GM18511 (cell line): ENCODE results near the gene KIAA1755.

Experiments used
- ATAC-seq: cut with Tn5 transposase; IDR thresholded peaks from one replicate; pipeline ENCODE4 v1.9.1; 2021; ENCODE audit warnings: mild to moderate bottlenecking, moderate library complexity; ENCODE audit not compliant: unreplicated experiment

The KIAA1755 gene

DNA sequence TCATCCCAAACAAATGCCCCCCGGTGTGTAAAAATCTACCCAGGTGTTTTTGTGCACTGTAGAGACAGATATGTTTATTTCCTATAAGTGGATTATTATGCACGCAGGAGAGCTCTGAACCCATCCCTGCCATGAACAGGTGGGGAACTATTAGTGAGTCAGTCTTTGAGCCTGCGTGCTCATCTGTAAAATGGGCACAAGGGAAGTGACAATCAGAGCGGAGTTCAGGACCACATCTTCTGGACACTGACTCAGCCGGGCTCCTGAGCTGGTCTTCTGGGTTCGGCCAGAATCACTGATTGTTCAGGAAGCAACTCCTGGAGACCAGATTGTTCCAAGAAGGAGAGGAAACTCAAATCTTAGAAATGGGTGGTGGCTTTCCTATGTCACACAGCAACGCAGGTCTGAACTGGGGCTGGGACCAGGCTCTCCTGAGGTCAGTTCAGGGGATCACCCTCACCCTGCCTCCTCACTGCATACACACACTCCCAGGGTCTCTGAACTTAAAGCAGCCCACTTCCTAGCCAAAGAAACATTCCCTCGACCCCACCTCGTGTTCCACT lies 68.1 kb downstream of the KIAA1755 start:
- ATAC-seq: no peak

DNA sequence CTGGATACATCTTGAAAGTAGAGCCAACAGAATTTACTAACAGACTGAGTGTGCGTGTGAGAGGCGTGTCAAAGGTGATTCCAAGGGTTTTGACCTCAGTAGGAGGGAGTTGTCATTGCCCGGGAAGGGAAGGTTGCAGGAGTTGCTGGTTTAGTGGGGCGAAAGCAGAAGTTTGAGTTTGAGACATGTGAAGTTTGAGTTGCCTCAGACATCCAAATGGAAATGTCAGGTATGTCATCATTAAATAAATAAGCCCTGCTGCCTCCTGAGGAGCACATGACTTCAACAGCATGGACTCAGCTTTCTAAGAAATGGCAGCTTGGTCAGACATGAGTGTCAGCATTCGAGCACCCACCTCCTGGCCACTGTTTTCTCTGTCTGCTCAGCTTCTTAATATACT lies 68.9 kb downstream of the KIAA1755 start:
- ATAC-seq: no peak

DNA sequence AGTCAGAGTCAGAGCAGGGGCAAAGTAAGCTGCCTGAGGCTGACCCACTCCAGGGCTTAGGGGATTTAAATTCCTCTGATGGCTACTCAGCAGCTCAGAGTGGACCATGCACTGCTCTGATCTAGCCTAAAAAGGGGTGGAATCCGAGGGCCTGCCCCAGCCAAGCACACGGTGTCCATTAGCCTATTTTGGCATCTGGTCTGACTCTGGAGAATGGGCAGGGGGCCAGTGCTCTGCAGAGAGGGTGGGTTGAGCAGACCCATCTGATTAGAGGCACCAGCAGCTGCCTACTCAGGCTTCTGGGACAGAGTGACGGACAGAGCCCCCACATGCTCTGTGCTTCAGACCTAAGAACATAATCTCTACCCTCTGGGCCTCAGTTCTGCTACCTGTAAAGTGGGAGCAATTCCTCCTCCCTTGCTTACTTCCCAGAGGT lies 69.6 kb downstream of the KIAA1755 start:
- no peak for ATAC-seq

DNA sequence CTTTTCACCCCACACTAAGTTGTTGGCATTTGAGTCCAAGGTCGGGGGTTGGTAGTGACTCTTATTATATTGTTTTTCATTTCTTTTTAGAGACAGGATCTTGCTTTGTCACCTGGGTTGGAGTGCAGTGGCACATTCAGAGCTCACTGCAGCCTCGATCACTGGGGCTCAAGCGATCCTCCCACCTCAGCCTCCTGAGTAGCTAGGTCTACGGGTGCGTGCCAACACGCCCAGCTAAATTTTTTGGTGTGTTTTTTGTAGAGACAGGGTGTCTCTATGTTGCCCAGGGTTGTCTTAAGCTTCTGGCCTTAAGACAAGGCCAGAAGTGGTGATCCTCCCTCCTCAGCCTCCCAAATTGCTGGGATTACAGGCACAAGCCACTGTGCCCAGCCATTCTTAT lies 70.4 kb downstream of the KIAA1755 start:
- no peak for ATAC-seq

DNA sequence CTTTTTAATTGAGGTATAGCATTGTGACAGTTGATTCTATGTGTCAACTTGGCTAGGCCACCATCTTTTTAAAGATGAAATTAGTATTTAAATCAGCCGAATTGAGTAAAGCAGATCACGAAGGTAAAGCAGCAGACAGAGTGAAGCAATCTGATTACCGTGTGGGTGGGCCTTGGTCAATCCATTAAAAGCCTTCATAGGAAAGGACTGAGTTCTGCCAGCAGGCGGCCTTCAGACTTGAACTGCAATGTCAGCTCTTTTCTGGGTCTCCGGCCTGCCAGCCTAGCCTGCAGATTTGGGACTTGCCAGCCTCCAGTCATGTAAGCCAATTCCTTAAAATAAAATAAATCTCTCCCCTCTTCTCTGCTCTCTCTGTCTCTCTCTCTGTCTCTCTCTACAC lies 73.0 kb downstream of the KIAA1755 start:
- no peak for ATAC-seq

DNA sequence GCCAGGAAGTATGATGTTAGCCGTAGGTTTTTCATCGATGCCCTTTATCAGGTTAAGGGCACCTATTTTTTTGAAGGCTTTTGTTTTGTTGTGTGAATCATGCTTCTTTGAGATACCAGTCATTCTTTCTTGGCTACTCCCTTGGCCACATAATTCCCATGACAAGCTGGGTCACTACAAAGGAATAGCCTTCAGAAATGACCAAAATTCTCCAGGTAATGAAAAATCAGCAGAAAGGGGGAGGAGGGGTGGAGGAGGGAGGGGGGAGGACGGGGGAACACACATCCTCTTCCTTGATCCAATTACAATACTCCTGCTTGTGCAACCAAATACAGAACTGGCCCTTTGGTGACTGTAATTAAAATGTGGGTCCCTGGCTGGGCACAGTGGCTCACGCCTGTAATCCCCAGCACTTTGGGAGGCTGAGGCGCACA lies 73.7 kb downstream of the KIAA1755 start:
- no peak for ATAC-seq

DNA sequence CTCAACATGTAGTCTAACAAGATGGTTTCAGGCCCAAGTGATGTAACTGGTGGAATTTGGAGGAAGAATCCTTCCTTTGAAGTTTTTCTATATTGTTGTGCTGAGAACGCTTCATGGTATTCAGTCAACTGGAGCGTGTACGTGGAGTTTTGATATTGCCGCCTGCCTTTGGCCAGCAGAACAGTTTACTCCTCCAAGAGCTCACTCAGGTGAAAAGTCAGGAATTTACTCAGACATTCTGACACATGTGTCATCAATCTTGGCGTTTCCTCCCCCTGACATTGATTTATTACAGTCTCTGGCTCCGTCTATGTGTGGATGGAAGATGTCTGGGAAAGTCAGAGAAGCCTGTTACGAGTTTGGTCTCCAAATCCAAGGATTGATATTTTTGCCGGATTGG lies 76.4 kb downstream of the KIAA1755 start:
- ATAC-seq: no peak

DNA sequence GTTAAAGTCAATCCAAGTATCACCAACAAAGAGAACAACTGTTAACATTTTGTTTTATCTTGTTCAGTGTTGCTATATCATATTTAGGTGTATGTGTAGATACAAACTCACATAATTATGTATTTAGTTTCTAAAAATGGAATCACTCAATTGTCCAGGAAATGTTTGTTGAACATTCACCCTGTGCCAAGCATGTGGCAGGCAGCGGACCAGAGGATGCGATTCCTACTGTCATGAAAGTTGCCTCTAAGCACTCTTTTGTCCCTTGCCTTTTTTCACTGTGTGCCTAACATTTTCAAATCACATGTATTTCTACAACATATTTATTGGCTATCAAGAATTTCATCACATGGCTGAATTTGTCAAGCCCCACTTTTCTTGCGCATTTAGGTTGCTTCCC lies 78.6 kb downstream of the KIAA1755 start:
- ATAC-seq: no peak

DNA sequence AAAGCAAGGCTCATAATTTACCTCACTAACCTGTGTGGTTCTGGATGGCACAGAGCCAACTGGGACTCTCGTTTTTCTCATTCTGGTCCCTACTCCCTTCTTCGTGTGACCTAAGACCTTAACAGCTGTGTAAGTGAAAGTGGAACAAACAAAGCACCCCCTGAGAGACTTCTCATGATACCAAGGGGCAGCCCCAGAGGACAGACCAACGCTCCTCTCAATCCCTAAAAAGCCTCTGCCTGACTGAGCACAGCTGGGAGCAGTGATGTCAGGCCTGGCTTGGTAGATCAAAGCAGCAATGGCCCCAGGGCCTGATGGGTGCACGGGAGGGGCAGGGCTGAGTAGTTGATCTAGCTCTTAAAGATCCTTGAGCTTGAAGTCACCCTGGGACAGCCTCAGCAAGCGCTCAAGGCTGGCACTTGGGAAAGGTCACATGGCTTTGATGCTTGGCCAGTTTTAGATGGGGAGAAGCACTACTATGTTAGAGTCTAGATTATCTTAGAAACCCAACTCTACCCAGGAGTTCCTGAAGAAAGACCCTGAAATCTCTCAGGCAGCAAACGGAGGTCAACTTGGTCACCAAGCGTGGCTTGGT lies 79.2 kb downstream of the KIAA1755 start:
- peak; percentile 62 for ATAC-seq

DNA sequence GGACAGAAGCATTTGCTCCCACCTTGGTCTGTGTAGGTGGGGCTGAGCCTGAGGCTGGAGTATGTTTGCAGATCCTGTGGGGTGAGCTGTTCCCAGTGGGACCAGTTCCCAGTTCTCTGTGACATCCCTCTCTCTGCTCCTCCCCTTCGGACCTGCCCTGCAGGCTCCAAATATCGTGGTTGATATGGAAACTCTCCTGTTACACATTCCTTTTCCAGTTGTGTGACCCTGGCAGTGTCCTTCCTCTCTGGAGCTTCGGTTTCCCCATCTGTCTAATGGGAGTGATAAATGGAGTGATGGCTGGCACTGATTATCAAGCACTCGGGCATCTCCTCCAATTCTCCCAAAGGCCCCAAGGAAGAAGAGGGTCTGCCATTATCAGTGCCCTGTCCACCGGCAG lies 79.8 kb downstream of the KIAA1755 start:
- ATAC-seq: no peak

DNA sequence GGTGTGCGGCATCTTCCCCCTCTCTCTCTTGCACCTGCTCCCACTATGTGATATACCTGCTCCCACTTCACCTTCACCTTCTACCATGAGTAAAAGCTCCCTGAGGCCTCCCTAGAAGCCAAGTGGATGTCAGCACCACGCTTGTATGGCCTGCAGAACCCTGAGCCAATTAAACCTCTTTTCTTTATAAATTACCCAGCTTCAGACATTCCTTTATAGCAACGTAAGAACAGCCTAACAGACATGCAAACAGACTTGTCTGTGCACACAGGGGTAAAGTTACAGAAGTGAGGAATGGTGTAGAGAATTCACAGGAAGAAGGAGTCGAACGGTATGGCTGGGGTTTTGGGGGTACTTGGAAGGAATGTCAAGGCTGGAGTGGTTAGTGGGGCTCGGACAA lies 80.7 kb downstream of the KIAA1755 start:
- ATAC-seq: no peak

DNA sequence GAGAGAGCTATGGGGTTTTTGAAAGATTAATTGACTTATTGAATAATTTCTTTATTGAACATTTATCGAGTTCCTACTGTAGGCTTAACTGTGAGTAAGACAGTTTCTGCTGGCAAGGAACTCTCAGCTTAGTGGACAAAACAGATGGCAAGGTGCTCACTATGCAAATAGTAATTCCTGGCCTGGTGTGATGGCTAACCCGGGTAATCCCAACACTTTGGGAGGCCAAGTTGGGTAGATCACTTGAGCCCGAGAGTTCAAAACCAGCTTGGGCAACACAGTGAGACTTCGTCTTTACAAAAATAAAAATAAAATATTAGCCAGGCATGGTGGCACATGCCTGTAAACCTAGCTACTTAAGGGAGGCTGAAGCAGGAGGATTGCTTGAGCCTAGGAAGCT lies 82.0 kb downstream of the KIAA1755 start:
- ATAC-seq: no peak

DNA sequence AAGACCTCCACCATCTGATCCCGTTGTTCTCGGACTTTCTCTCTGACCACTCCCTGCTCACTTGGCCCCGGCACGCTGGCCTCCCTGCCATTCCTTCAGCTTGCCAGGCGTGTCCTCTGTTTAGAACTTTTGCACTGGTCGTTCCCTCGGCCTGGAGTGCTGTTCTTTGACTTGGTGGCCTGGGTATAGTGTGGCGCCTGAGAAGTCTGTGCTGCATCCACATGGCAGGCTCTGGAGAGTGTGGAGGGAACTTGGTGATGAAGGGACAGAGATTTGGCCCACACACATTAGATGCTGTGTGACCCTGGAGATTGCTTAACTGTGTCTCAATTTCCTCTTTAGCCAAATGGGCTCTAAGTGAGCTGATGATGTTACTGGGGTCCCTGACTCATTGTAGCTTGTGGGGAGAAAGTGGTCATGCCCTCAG lies 82.5 kb downstream of the KIAA1755 start:
- ATAC-seq: no peak

DNA sequence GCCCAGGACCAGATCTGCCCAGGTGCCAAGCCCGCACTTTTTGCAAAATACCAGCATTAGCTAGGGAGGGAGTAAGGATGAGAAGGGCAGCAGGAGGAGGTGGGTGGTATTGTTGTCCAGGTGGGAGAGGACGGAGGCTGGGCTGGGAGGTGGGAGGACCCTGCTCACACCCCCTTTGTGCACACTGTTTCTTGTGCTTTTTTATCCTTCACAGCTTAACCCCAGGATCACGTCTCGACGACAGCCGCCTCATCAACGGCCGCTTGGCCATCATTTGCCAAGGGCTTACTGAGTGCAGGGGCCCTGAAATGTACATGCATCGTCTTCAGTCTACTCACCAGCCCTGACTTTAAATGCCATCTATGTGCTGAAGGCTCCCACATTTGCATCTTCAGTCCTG lies 83.3 kb downstream of the KIAA1755 start:
- no peak for ATAC-seq

DNA sequence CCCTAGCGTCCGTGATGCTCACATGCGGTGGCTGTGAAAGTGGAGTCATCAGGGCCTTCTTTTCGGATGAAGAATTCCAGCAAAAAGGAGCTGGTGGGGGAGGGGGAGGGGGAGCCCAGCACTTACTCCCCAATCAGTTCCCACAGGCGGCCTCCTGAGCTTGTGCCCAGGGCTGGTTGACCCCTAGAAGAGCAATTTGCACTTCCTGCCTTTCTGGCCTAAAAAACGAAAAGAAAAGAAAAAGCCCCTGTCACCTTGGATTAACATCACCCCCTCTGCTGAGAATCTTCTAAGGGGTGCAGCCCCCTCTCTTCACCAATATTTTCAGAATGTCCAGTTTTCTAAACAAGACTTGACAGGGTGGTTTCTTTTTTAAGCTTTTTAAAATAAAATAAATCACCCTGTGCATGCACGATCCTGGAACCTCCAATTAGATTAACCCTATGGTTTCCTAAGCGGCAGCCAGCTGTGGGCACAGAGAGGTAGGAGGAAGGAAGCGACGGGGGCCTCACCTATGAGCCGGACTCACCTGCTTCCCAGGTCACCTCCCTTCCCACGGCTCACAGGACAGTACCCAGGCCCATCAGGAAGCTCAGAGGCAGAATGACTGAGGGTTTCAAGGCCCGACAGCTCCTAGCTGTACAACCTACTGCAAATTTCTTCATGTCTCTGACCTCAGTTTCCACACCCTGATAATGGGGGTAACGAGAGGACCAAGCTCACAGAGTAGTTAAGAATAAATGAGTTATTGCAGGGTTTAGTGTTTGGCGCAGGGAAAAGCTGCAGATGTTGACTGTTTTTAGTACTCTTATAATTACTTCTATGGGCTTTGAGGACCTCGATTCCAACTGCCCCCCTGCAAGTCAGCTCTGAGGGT lies 85.0 kb downstream of the KIAA1755 start:
- no peak for ATAC-seq

DNA sequence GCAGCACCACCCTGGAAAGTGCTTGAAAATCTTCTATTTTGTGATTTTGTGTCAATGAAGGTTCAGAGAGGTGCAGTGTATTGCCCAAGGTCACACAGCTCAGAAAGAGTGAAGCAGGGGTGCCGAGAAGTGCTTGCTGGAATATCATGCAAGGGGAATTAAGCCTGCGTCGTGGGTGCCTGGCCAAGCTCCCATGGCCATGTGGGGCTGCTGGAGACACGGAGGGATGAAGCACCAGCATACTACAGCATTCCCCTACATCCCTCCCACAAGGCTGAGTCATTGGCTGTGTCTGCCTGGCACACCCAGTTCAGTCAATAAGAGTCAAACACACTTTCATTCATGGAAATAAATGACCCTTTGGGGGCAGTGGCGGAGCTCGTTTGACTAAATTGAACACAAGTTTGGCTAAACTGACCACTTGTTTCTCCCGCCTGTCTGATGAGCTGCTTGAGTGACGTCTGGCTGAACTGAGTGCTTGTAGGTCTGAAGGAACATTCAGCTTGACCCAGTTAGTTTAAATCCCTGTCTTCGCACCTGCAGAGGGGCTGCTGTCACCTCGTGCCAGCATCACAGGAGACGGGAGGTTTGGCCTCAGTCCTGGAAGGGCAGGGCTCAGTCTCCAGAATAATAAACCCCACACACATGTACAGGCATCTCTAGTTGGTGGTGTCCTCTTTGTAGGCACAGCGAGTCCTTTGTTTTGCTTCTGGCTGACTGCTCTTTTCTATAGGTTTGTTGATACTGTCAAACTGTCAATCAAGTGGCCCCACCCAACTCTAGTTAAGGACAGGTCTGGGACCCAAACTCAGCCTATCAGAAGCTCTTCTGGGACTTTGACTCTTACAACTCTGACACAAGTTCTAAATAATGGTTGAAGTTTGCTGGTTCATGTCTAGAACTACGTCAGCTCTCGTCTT lies 87.0 kb downstream of the KIAA1755 start:
- no peak for ATAC-seq

DNA sequence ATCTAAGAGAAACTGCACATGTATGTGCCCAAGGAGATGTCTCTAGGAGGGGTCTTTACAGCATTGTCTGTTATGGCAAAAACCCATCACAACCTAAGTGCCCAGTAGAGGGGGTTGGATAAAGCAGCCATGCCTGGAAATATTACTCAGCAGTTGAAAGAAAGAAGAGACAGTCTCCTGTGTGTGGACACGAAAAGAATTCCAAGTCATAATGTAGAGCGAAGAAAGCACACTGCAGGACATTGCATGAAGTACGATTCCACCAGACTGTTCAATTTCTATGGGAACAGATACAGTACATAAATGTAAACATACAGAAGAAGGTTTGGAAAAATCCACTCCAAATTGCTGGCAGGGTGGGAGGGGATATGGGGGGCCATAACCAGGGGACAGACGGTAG lies 88.1 kb downstream of the KIAA1755 start:
- ATAC-seq: no peak

DNA sequence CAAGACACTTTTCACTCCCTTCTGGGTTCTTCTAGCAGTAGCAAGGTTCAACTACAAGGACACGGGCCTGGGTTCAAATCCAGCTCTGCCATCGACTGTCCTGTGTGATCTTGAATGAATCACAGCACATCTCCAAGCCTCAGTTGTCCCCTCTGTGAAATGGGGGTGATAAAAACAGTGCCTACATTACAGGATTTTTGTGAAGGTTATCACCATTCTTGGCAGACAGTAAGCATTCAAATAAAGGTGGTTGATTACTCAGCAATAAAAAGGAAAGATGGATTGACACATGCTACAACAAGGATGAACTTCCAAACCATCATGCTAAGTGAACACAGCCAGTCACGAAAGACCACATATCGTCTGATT lies 88.9 kb downstream of the KIAA1755 start:
- ATAC-seq: no peak

DNA sequence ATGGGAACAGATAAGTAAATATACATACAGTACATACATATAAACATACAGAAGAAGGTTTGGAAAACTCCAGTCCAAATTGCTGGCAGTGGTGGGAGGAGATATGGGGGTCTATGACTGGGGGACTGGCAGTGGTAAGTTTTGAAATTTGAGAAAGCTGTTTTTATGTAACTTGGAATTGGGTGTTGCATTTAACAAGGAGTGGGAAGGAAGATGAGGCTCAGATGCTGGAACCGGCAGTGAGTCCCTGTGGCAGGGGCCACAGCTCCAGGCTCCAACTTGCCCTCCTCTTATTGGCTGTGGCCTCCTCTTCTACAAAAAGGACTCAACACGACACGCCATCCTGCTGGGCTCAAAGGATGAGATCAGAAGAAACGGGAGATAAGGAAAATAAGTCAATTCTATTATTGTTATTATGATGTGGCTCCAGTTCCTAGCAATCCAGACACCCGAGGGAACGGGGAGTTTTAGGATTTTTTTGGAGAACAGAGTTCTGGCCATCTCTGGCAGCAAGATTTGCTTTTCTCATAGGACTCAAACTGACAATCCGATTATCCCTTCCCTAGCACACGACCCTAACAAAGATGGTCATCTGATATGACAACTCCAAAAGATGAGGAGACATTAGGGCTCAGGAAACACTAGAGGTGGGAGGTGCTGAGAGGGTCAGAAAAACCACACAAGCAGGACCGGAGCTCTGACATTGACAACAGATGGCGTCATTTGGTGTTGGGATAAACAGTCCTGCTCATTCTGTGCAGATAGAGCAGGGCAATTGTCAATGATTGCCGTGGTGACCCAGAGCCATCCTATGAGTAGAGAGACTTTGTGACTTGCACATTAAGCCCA lies 89.5 kb downstream of the KIAA1755 start:
- ATAC-seq: no peak

DNA sequence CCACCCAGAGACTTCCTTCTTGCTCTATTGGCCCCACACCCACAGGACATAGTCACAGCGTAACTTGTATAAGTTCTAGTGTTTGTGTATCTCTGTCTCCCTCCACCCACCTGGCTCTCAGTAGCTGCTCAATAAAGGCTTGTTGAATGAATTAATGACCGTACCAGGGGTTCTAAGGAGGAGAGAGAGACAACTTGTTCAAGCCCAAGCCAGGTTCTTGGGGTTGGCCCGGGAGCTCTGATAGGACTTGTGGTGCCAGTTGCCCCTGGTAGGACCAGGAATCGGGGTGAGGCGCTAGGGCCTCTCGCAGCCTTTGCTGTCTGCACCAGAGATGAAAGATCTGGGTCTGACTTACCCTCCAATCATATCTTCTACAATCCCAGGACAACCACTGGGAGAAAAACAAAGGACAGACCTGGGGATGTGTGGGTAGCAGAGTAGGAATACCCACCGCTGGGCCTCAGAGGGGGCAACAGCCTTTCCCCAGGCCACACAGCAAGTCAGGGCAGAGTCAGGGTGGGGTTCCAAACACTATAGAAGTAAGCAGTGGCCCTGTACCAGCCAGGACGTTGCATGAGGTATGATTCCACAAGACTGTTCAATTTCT lies 90.2 kb downstream of the KIAA1755 start:
- no peak for ATAC-seq
